NK-92 (cell line): ENCODE measurements around the gene SPINT4.
"Not testable (repeated sequence)": the region's sequence is repeated elsewhere in the genome, so short reads cannot be mapped to it uniquely, and the experiment has no call there.

Source experiments
- DNase-seq: peaks from one replicate; lab custom pipeline; 2025; ENCODE audit not compliant: unreplicated experiment; lab: John Stamatoyannopoulos, UW

The SPINT4 gene

GRCh38 chr20:45722047-45722446, at the start of gene SPINT4:
Gene SPINT4, plus strand, starts transcription at chr20:45722347. Its CDS starts 21 bp downstream, at chr20:45722368.
- DNase-seq = no peak

- no peak for DNase-seq
Measured at GRCh38 chr20:45672765-45673164, 49.4 kb upstream of the SPINT4 start.

GRCh38 chr20:45679650-45680049, 42.5 kb upstream of the SPINT4 start:
- DNase-seq = no peak

GRCh38 chr20:45685896-45686295, 36.3 kb upstream of the SPINT4 start:
- no peak for DNase-seq

- not testable (repeated sequence) for DNase-seq
Measured at GRCh38 chr20:45693346-45693745, 28.8 kb upstream of the SPINT4 start.

- DNase-seq = no peak
Measured at GRCh38 chr20:45695496-45695895, 26.7 kb upstream of the SPINT4 start.

GRCh38 chr20:45701104-45701503, 21.0 kb upstream of the SPINT4 start:
- no peak for DNase-seq

GRCh38 chr20:45701873-45702272, 20.3 kb upstream of the SPINT4 start, which contains the start of gene WFDC13:
Gene WFDC13, plus strand, starts transcription at chr20:45702038. Its CDS starts 86 bp downstream, at chr20:45702124.
- DNase-seq = no peak

GRCh38 chr20:45704969-45705637, 17.0 kb upstream of the SPINT4 start, which contains the start of gene WFDC10B:
Gene WFDC10B, minus strand, starts transcription at chr20:45705019. Its CDS starts 19,027 bp downstream, at chr20:45685992.
- DNase-seq = no peak

- not testable (repeated sequence) for DNase-seq
Measured at GRCh38 chr20:45716141-45716688, 5.9 kb upstream of the SPINT4 start.

- DNase-seq = no peak
Measured at GRCh38 chr20:45725134-45725533, 3.0 kb downstream of the SPINT4 start.

GRCh38 chr20:45727044-45727443, 4.9 kb downstream of the SPINT4 start:
- no peak for DNase-seq

GRCh38 chr20:45732199-45732598, 10.1 kb downstream of the SPINT4 start:
- no peak for DNase-seq

- DNase-seq = no peak
Measured at GRCh38 chr20:45735552-45735951, 13.4 kb downstream of the SPINT4 start.

- no peak for DNase-seq
Measured at GRCh38 chr20:45735988-45736387, 13.8 kb downstream of the SPINT4 start.

GRCh38 chr20:45742596-45742995, 20.4 kb downstream of the SPINT4 start:
- no peak for DNase-seq

- no peak for DNase-seq
Measured at GRCh38 chr20:45745015-45745414, 22.9 kb downstream of the SPINT4 start.

GRCh38 chr20:45751721-45752120, 29.6 kb downstream of the SPINT4 start:
- DNase-seq = no peak

- no peak for DNase-seq
Measured at GRCh38 chr20:45752746-45753145, 30.6 kb downstream of the SPINT4 start.

GRCh38 chr20:45758096-45758495, 35.9 kb downstream of the SPINT4 start:
- no peak for DNase-seq

- not testable (repeated sequence) for DNase-seq
Measured at GRCh38 chr20:45759921-45760320, 37.8 kb downstream of the SPINT4 start.

GRCh38 chr20:45761966-45762365, 39.8 kb downstream of the SPINT4 start:
- not testable (repeated sequence) for DNase-seq
